ENCODE results near the gene SS18L1.

Gene SS18L1

GRCh38 chr20:62116558-62117361 lies 26.8 kb upstream of the SS18L1 start:
- TF ChIP-seq ZNF384 (IDR thresholded peaks at IDR 0.05) (no peak), LEF1 (IDR thresholded peaks at IDR 0.05; ENCODE audit: borderline replicate concordance) (no peak), NFRKB (IDR thresholded peaks at IDR 0.05) (no peak), FOXK2 (IDR thresholded peaks at IDR 0.05) (no peak), ARNT (IDR thresholded peaks at IDR 0.05) (no peak), L3MBTL2 (conservative IDR thresholded peaks at IDR 0.05) (no peak), BHLHE40 (IDR thresholded peaks at IDR 0.05; ENCODE audit: borderline replicate concordance) (no peak), CTBP1 (IDR thresholded peaks at IDR 0.05; ENCODE audit: borderline replicate concordance) (no peak), FOXA1 (IDR thresholded peaks at IDR 0.05) (no peak), PKNOX1 (IDR thresholded peaks at IDR 0.05) (no peak), ELF4 (IDR thresholded peaks at IDR 0.05) (no peak), SUZ12 (IDR thresholded peaks at IDR 0.05) (no peak), HDGF (IDR thresholded peaks at IDR 0.05; ENCODE audit: borderline replicate concordance) (no peak), SP1 (IDR thresholded peaks at IDR 0.05) (no peak)
- DNase-seq (ENCODE audit: extremely low spot score), result no peak
- ChIA-PET POLR2A (no interaction called here), CTCF (interaction anchor here (0.7 kb wide), 1 partner anchor 16 kb away, joined by 4 read pairs; no protein-coding TSS in a partner anchor)

DNA sequence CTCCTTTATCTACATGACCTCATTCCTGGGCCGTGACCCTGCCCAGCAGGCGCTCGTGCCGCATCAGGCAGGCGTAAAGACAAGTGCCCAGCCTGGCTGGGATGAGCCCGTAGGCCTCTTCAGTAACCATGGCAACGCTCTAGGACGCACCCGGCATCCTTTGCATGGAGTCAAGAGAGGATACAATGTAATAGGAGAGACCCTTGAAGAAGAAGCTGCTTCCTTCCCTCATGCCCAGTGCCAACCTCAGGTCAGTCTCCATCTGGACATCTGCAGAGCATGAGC lies 26.3 kb upstream of the SS18L1 start:
- no peak for TF ChIP-seq SUZ12 (IDR thresholded peaks at IDR 0.05)
- TF ChIP-seq ELF4 (IDR thresholded peaks at IDR 0.05), result no peak
- TF ChIP-seq TARDBP (IDR thresholded peaks at IDR 0.05), result no peak
- TF ChIP-seq LEF1 (IDR thresholded peaks at IDR 0.05; ENCODE audit: borderline replicate concordance), result no peak
- TF ChIP-seq PKNOX1 (IDR thresholded peaks at IDR 0.05), result no peak
- no peak for TF ChIP-seq FOXA1 (IDR thresholded peaks at IDR 0.05)
- no peak for TF ChIP-seq ZNF384 (IDR thresholded peaks at IDR 0.05)
- DNase-seq (ENCODE audit: extremely low spot score), result no peak
- ChIA-PET CTCF (no interaction called here), POLR2A (no interaction called here)

DNA sequence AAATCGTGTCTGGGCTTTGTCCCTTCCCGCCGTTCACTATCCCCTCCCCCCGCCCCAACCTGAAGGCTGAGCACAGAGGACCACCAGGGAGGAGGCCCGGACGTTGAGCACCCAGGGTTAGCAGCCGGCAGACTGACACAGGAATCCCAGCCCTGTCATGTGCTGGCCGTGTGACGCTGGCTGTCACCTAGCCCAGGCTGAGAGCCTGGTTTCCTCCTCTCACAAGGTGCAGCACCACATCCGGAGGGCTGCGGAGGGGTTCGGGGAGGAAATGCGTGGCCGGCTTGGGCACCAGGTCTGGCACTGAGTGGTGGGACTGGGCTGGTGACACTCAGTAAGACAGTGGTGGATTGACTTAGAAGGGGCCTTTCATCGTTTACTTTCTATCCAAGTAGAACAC lies 25.9 kb upstream of the SS18L1 start:
- TF ChIP-seq FOXA1 (IDR thresholded peaks at IDR 0.05) (no peak), PKNOX1 (IDR thresholded peaks at IDR 0.05) (no peak), FOXM1 (IDR thresholded peaks at IDR 0.05; ENCODE audit: borderline replicate concordance) (no peak), SP1 (IDR thresholded peaks at IDR 0.05) (no peak), ZNF384 (IDR thresholded peaks at IDR 0.05) (no peak), FOXK2 (IDR thresholded peaks at IDR 0.05) (no peak), L3MBTL2 (conservative IDR thresholded peaks at IDR 0.05) (no peak), SUZ12 (IDR thresholded peaks at IDR 0.05) (no peak), ARNT (IDR thresholded peaks at IDR 0.05) (no peak), HDGF (IDR thresholded peaks at IDR 0.05; ENCODE audit: borderline replicate concordance) (no peak), TARDBP (IDR thresholded peaks at IDR 0.05) (no peak), BHLHE40 (IDR thresholded peaks at IDR 0.05; ENCODE audit: borderline replicate concordance) (no peak), CTBP1 (IDR thresholded peaks at IDR 0.05; ENCODE audit: borderline replicate concordance) (no peak), NFRKB (IDR thresholded peaks at IDR 0.05) (no peak), ELF4 (IDR thresholded peaks at IDR 0.05) (no peak), LEF1 (IDR thresholded peaks at IDR 0.05; ENCODE audit: borderline replicate concordance) (no peak)
- ChIA-PET POLR2A (no interaction called here), CTCF (no interaction called here)
- no peak for DNase-seq (ENCODE audit: extremely low spot score)

- no peak for TF ChIP-seq NFRKB (IDR thresholded peaks at IDR 0.05)
- no peak for TF ChIP-seq ELF4 (IDR thresholded peaks at IDR 0.05)
- TF ChIP-seq HDGF (IDR thresholded peaks at IDR 0.05; ENCODE audit: borderline replicate concordance), result no peak
- TF ChIP-seq TARDBP (IDR thresholded peaks at IDR 0.05), result no peak
- TF ChIP-seq SP1 (IDR thresholded peaks at IDR 0.05), result no peak
- no peak for TF ChIP-seq FOXA1 (IDR thresholded peaks at IDR 0.05)
- no peak for TF ChIP-seq FOXM1 (IDR thresholded peaks at IDR 0.05; ENCODE audit: borderline replicate concordance)
- no peak for TF ChIP-seq BHLHE40 (IDR thresholded peaks at IDR 0.05; ENCODE audit: borderline replicate concordance)
- no peak for TF ChIP-seq ARNT (IDR thresholded peaks at IDR 0.05)
- no peak for TF ChIP-seq FOXK2 (IDR thresholded peaks at IDR 0.05)
- TF ChIP-seq ZNF384 (IDR thresholded peaks at IDR 0.05), result no peak
- ChIA-PET POLR2A (interaction anchor here (1.3 kb wide), 1 partner anchor 52 kb away, joined by 5 read pairs; no protein-coding TSS in a partner anchor), CTCF (interaction anchor here (1.4 kb wide), 1 partner anchor 50 kb away, joined by 3 read pairs; no protein-coding TSS in a partner anchor)
- no peak for DNase-seq (ENCODE audit: extremely low spot score)
Measured at GRCh38 chr20:62118113-62119043, 25.2 kb upstream of the SS18L1 start.

DNA sequence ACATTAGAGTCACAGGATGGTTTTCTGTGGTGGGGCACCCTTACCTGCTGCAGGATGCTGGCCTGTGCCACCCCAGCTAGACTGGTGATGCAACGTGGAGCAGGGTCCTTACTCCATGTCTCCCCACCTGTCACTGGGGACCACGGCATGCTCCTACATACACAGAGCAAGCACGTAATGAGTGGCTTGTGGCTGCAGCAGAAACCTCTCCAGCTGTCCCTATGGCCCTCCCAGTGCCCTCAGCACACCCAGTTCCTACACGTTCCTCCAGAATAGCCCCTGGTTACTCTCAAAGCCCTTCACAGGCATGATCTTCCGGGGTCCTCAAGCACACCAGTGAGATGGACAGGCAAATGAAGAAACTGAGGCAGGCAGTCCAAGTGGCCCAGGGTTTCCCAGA lies 24.5 kb upstream of the SS18L1 start:
- ChIA-PET CTCF (interaction anchor here (1.4 kb wide), 1 partner anchor 50 kb away, joined by 3 read pairs; no protein-coding TSS in a partner anchor), POLR2A (interaction anchor here (1.3 kb wide), 1 partner anchor 53 kb away, joined by 5 read pairs; no protein-coding TSS in a partner anchor)
- no peak for DNase-seq (ENCODE audit: extremely low spot score)
- TF ChIP-seq SUZ12 (IDR thresholded peaks at IDR 0.05) (no peak), HDGF (IDR thresholded peaks at IDR 0.05; ENCODE audit: borderline replicate concordance) (no peak), TARDBP (IDR thresholded peaks at IDR 0.05) (no peak), LEF1 (IDR thresholded peaks at IDR 0.05; ENCODE audit: borderline replicate concordance) (no peak), FOXA1 (IDR thresholded peaks at IDR 0.05) (no peak), BHLHE40 (IDR thresholded peaks at IDR 0.05; ENCODE audit: borderline replicate concordance) (no peak)
